Measurements from ENCODE around the gene AFTPH. TPM values are rescaled to one million over a fixed set of nuclear protein-coding genes. Genes with fewer than 3 reads are reported as not detected.

The AFTPH gene
- total RNA-seq, 6 experiments from 2014 or later, result 14.9 to 24.4 (median 19.8) TPM

- Histone ChIP-seq H3K27me3 (no peaks in the 10 kb centered on the region), H3K27ac (no peak overlapping the region), H3K36me3 (peaks cover 0 to 15% (median 3%) of the 10 kb centered on the region in 4 donors), H3K4me1 (peaks cover 0 to 20% (median 0%) of the 10 kb centered on the region in 4 donors), H3K4me3 (no peak overlapping the region), H3K9me3 (no peaks in the 10 kb centered on the region)
- DNase-seq (no peak), ATAC-seq (no peak)
- intact Hi-C loops (cut with DNase I), result loop anchor here in 1 of 2 donors (10.0 kb wide), 1 partner anchor 235 kb away; no protein-coding TSS in a partner anchor
- 83% methylated on average over 6 of the region's 7 CpGs for WGBS (ENCODE audit: insufficient coverage, low coverage, low lambda C conversion rate, missing lambda C conversion rate)
- TF ChIP-seq CTCF (IDR thresholded peaks at IDR 0.05) (no peak), POLR2A (IDR thresholded peaks at IDR 0.05) (no peak)
Observed at GRCh38 chr2:64629875-64630274, 105.7 kb downstream of the AFTPH start.

- WGBS (ENCODE audit: insufficient coverage, low coverage, low lambda C conversion rate, missing lambda C conversion rate), result 86% methylated on average over 9 of the region's 10 CpGs
- Histone ChIP-seq H3K4me3 (no peak overlapping the region), H3K4me1 (peaks cover 0 to 25% (median 0%) of the 10 kb centered on the region in 4 donors), H3K27ac (no peak overlapping the region), H3K36me3 (peaks cover 0 to 24% (median 3%) of the 10 kb centered on the region in 4 donors), H3K9me3 (no peaks in the 10 kb centered on the region), H3K27me3 (no peaks in the 10 kb centered on the region)
- DNase-seq (no peak), ATAC-seq (no peak)
- intact Hi-C loops (cut with DNase I), result no loop called here
- TF ChIP-seq CTCF (IDR thresholded peaks at IDR 0.05), result no peak
- TF ChIP-seq POLR2A (IDR thresholded peaks at IDR 0.05), result no peak
Observed at GRCh38 chr2:64630752-64631151, 106.6 kb downstream of the AFTPH start.

- peaks cover 0 to 25% (median 0%) of the 10 kb centered on the region in 4 donors for H3K4me1 ChIP-seq
- H3K9me3 ChIP-seq, result no peaks in the 10 kb centered on the region
- H3K27ac ChIP-seq, result no peak overlapping the region
- H3K4me3 ChIP-seq, result no peak overlapping the region
- intact Hi-C loops (cut with DNase I), result no loop called here
- ATAC-seq (no peak), DNase-seq (no peak)
- peaks cover 0 to 29% (median 3%) of the 10 kb centered on the region in 4 donors for H3K36me3 ChIP-seq
- TF ChIP-seq CTCF (IDR thresholded peaks at IDR 0.05) (no peak), POLR2A (IDR thresholded peaks at IDR 0.05) (no peak)
- no peaks in the 10 kb centered on the region for H3K27me3 ChIP-seq
- WGBS (ENCODE audit: insufficient coverage, low coverage, low lambda C conversion rate, missing lambda C conversion rate), result 93% methylated on average over 3 of the region's 3 CpGs
Observed at GRCh38 chr2:64631771-64632170, 107.6 kb downstream of the AFTPH start.

GRCh38 chr2:64632835-64633819, 109.0 kb downstream of the AFTPH start:
- TF ChIP-seq POLR2A (IDR thresholded peaks at IDR 0.05) (no peak), CTCF (IDR thresholded peaks at IDR 0.05) (no peak)
- intact Hi-C loops (cut with DNase I), result no loop called here
- ATAC-seq (no peak), DNase-seq (no peak)
- WGBS (ENCODE audit: insufficient coverage, low coverage, low lambda C conversion rate, missing lambda C conversion rate), result 84% methylated on average over 9 of the region's 9 CpGs
- H3K4me1 ChIP-seq, result peaks cover 0 to 25% (median 0%) of the 10 kb centered on the region in 4 donors
- no peak overlapping the region for H3K27ac ChIP-seq
- peaks cover 0 to 29% (median 3%) of the 10 kb centered on the region in 4 donors for H3K36me3 ChIP-seq
- H3K27me3 ChIP-seq, result no peaks in the 10 kb centered on the region
- H3K4me3 ChIP-seq, result no peak overlapping the region
- no peaks in the 10 kb centered on the region for H3K9me3 ChIP-seq

All from right lobe of liver (tissue), 6 donors.